ENCODE results near the gene HIF1A. TPM values are rescaled to one million over a fixed set of nuclear protein-coding genes. Genes with fewer than 3 reads are reported as not detected.

Gene HIF1A
- total RNA-seq, 1 experiment from 2014 or later, result 135 TPM

DNA sequence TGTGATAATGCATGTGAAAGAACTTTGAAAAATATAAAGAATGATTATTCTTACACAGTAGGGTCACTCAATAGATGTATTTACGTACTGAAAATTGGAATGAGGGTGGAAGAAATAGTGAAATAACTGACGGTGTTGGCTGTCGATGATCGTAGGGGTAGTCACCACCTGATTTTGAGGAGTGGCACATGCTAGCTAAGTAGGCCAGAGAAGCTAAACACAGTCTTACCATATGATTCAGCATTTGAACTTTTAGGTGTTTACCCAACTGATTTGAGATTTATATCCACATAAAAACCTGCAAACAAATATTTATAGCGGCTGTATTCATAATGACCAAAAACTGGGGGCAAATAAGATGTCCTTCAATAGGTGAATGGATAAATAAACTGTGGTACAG, 47.6 kb upstream of the HIF1A start:
- TF ChIP-seq CTCF (conservative IDR thresholded peaks at IDR 0.05; ENCODE audit: low read depth, low read length), result no peak
- no peak for TF ChIP-seq EZH2 (IDR thresholded peaks at IDR 0.05; ENCODE audit: borderline replicate concordance, low read depth, low read length, poor library complexity, severe bottlenecking)
- intact Hi-C loops (cut with micrococcal nuclease; ENCODE audit: unreplicated experiment), result no loop called here
- no peak overlapping the region for H3K4me3 ChIP-seq (ENCODE audit: low read depth, low read length, poor library complexity, severe bottlenecking)
- no peaks in the 10 kb centered on the region for H3K36me3 ChIP-seq (ENCODE audit: insufficient read depth, low read length, poor library complexity, severe bottlenecking)
- no peaks in the 10 kb centered on the region for H3K27me3 ChIP-seq (replicated peaks; ENCODE audit: insufficient read depth, low read depth, low read length, poor library complexity)
- H3K27ac ChIP-seq (ENCODE audit: low read depth, low read length, poor library complexity, severe bottlenecking), result no peak overlapping the region
- no peak for DNase-seq (ENCODE audit: low spot score)
- CTCF ChIA-PET, result no interaction called here
- no peaks in the 10 kb centered on the region for H3K4me1 ChIP-seq (ENCODE audit: insufficient read depth, low read length, poor library complexity, severe bottlenecking)
- no TSS peak for BruUV-seq (replicated peaks)
- POLR2A ChIA-PET (ENCODE audit: low non-redundant PET), result no interaction called here
- H3K9me3 ChIP-seq (ENCODE audit: low read depth, low read length, poor library complexity, severe bottlenecking), result no peaks in the 10 kb centered on the region

GRCh38 chr14:61648377-61648776, 46.9 kb upstream of the HIF1A start:
- no peaks in the 10 kb centered on the region for H3K9me3 ChIP-seq (ENCODE audit: low read depth, low read length, poor library complexity, severe bottlenecking)
- H3K27me3 ChIP-seq (replicated peaks; ENCODE audit: insufficient read depth, low read depth, low read length, poor library complexity), result peaks cover 3% of the 10 kb centered on the region
- H3K4me1 ChIP-seq (ENCODE audit: insufficient read depth, low read length, poor library complexity, severe bottlenecking), result no peaks in the 10 kb centered on the region
- H3K4me3 ChIP-seq (ENCODE audit: low read depth, low read length, poor library complexity, severe bottlenecking), result no peak overlapping the region
- intact Hi-C loops (cut with micrococcal nuclease; ENCODE audit: unreplicated experiment), result no loop called here
- no peak overlapping the region for H3K27ac ChIP-seq (ENCODE audit: low read depth, low read length, poor library complexity, severe bottlenecking)
- ChIA-PET POLR2A (ENCODE audit: low non-redundant PET) (no interaction called here), CTCF (no interaction called here)
- TF ChIP-seq EZH2 (IDR thresholded peaks at IDR 0.05; ENCODE audit: borderline replicate concordance, low read depth, low read length, poor library complexity, severe bottlenecking) (no peak), CTCF (conservative IDR thresholded peaks at IDR 0.05; ENCODE audit: low read depth, low read length) (no peak)
- no TSS peak for BruUV-seq (replicated peaks)
- no peaks in the 10 kb centered on the region for H3K36me3 ChIP-seq (ENCODE audit: insufficient read depth, low read length, poor library complexity, severe bottlenecking)
- no peak for DNase-seq (ENCODE audit: low spot score)

- no peak for TF ChIP-seq EZH2 (IDR thresholded peaks at IDR 0.05; ENCODE audit: borderline replicate concordance, low read depth, low read length, poor library complexity, severe bottlenecking)
- no peak for TF ChIP-seq CTCF (conservative IDR thresholded peaks at IDR 0.05; ENCODE audit: low read depth, low read length)
- no peak for DNase-seq (ENCODE audit: low spot score)
- H3K4me3 ChIP-seq (ENCODE audit: low read depth, low read length, poor library complexity, severe bottlenecking), result no peak overlapping the region
- ChIA-PET POLR2A (ENCODE audit: low non-redundant PET) (no interaction called here), CTCF (no interaction called here)
- intact Hi-C loops (cut with micrococcal nuclease; ENCODE audit: unreplicated experiment), result no loop called here
- peaks cover 3% of the 10 kb centered on the region for H3K27me3 ChIP-seq (replicated peaks; ENCODE audit: insufficient read depth, low read depth, low read length, poor library complexity)
- H3K27ac ChIP-seq (ENCODE audit: low read depth, low read length, poor library complexity, severe bottlenecking), result no peak overlapping the region
- BruUV-seq (replicated peaks), result no TSS peak
- no peaks in the 10 kb centered on the region for H3K36me3 ChIP-seq (ENCODE audit: insufficient read depth, low read length, poor library complexity, severe bottlenecking)
- H3K9me3 ChIP-seq (ENCODE audit: low read depth, low read length, poor library complexity, severe bottlenecking), result no peaks in the 10 kb centered on the region
- H3K4me1 ChIP-seq (ENCODE audit: insufficient read depth, low read length, poor library complexity, severe bottlenecking), result no peaks in the 10 kb centered on the region
These were observed 46.0 kb upstream of the HIF1A start for GRCh38 chr14:61649283-61649682.

Data from A673 (cell line).